HG02610 (cell line): ENCODE measurements around the gene NFATC3.
"Not testable (repeated sequence)": the region's sequence is repeated elsewhere in the genome, so short reads cannot be mapped to it uniquely, and the experiment has no call there.

ENCODE experiments used
- ATAC-seq: cut with Tn5 transposase; IDR thresholded peaks from one replicate; pipeline ENCODE4 v1.9.1; 2021; ENCODE audit warnings: mild to moderate bottlenecking, moderate library complexity; ENCODE audit not compliant: unreplicated experiment

Gene NFATC3

DNA sequence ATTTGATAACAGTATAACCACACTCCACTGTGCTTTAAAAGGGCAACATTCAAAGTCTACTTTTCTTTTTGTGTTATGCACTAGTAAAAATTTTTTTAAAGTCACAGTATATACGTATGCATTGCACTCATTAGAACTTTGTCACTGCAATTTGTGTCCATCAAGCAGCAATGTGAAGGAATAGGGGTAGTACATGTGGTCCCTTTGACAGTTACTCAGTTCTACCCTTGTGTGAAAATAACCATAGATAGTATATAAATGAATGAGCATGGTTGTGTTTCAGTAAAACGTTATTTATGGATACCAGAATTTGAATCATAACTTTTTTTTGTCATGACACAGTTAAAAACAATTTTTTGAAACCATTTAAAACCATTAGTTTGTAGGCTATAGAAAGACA, 30.7 kb downstream of the NFATC3 start:
- no peak for ATAC-seq

DNA sequence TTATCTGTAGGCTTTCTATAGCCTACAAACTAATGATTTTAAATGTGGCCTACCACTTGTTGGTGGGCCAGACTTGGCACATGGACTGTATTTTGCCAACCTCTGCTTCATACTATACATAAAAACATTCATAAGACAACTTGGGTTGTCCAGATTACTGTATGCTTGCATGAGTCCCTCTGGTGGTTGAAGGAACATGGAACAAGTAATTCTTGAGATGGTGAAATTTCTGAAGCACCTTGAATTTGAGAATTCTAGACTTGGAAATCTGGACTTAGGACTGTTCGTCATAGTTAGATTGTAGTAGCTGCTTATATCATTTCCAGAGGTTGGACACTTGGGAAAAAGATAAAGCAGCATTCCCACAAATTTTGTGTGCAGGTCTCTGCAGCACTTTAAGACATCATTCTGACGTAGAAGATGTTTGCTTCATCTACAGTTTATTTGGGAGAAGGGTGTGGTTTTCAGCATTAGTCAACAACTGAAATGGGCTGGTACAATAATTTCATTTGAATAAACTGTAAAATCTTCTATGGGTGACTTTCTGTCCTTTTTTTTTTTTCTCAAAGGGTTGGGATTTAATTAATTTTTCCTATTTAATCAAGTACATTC, 31.2 kb downstream of the NFATC3 start:
- ATAC-seq, result no peak

GRCh38 chr16:68117884-68118283, 32.7 kb downstream of the NFATC3 start:
- no peak for ATAC-seq

- peak; percentile 67 for ATAC-seq
Measured at GRCh38 chr16:68118954-68119353, 33.8 kb downstream of the NFATC3 start.

- not testable (repeated sequence) for ATAC-seq
Measured at GRCh38 chr16:68120496-68120895, 35.3 kb downstream of the NFATC3 start.

- ATAC-seq, result no peak
Measured at GRCh38 chr16:68126395-68126794, 41.2 kb downstream of the NFATC3 start.

DNA sequence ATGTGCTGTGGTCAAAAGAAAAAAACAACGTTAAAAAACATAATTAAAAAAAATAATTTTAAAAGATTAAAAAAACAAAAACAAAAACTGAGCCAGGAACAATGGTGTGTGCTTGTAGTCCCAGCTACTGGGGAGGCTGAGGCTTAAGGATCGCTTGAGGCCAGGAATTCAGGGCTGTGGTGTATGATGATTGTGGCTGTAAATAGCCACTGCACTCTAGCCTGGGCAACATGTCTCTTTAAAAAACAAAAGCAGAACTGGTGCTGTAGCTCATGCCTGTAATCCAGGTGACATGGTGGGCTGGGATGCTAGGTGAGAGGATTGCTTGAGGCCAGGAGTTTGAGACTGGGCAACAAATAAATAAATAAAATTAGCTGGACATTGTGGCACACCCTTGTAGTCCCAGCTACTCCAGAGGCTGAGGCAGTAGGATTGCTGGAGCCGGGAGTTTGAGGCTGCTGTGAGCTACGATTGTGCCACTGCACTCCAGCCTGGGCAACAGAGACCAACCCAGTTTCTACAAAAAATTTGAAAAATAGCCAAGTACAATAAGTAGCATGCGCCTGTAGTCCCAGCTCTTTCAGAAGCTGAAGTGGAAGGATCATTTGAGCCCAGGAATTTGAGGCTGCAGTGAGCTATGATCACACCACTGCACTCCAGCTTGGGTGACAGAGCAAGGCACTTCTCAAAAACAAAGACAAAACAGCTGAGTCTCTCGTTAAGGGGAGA, 43.6 kb downstream of the NFATC3 start:
- ATAC-seq, result no peak

DNA sequence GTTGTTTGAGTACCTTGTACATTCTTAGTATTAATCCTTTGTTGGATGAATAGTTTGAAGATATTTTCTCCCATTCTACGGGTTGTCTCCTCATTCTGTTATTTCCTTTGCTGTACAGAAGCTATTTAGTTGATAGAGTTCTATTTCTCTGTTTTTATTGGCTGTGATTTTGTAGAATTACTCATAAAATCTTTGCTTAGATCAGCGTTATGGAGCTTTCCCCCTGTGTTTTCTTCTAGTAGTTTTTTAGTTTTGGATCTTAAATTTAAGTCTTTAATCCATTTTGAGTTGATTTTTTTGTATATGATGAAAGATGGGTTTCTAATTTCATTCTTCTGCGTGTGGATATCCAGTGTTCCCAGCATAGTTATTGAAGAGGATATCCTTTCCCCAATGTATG, 45.4 kb downstream of the NFATC3 start:
- ATAC-seq, result no peak

- no peak for ATAC-seq
Measured at GRCh38 chr16:68131813-68132706, 46.9 kb downstream of the NFATC3 start.

GRCh38 chr16:68133000-68133399, 47.8 kb downstream of the NFATC3 start:
- ATAC-seq, result not testable (repeated sequence)

GRCh38 chr16:68134644-68135043, 49.5 kb downstream of the NFATC3 start:
- ATAC-seq, result no peak

GRCh38 chr16:68136515-68136914, 51.3 kb downstream of the NFATC3 start:
- ATAC-seq, result no peak

DNA sequence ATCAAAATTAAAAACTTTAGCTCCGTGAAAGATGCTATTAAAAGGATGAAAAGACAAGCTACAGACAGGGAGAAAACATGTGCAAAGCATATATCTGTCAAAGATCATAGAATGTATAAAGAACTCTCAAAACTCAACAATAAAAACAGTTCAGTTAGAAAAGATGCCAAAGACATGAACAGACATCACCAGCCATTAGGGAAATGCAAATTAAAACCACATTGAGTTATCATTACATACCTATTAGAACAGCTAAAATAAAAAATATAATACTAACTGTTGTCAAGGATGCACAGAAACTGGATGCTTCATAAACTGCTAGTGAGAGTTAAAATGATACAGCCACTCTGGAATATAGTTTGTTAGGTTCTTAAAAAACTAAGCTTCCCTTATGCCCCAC, 58.8 kb downstream of the NFATC3 start:
- ATAC-seq, result no peak

- ATAC-seq, result no peak
Measured at GRCh38 chr16:68146585-68146984, 61.4 kb downstream of the NFATC3 start.

GRCh38 chr16:68147444-68147843, 62.3 kb downstream of the NFATC3 start:
- ATAC-seq, result no peak

DNA sequence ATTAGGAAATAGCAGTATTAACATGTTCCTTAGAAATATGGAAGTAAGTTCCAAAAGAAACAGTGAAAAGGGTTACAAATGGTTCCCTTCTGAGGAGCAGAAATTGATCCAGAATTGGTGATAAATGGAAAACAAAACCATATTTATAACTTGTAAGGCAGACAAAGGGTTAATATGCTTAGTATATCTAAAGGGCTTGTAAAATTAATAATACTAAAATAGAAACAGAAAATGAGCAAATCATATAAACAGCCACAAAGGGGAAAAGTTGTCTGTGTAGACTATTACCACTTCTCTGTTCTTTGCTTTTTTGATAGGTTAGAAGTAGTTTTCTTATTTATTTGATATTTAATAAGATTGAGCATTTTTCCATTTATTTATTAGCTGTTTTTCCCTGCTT, 64.4 kb downstream of the NFATC3 start:
- no peak for ATAC-seq

DNA sequence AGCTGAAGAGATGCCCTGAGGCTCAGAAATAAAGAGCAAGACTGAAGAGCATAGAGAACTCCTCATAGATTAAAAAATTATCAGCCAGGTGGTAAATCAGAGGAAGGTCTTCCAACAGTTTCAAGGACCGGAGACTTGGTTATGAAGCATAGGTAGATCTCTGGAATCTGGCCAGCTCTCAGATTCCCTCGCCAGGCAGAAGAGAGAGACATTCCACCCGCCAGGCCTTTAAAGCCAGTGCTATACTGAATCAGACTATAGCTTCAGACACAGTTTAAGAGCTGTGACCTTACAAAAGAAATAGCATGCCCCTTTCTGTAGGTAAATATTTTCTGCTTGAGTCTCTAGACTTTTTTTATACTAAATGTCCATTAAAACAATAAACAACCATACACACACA, 70.3 kb downstream of the NFATC3 start:
- ATAC-seq, result no peak

DNA sequence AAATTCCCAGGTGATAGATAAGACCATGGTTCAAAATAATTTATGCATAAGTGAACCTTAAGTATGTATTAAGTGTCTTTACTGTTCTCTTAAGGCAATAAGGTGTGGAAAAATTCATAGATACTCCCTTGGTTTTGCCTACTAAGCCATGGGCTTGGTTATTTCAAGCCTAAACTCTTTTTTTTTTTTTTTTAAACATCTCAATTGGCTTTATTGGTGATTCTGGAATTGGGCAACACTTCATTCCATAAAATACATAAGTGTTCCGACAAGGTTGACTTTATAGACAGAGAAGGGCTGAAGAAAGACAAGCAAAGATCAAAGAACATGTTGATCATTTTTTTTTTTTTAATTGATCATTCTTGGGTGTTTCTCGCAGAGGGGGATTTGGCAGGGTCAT, 77.2 kb downstream of the NFATC3 start:
- ATAC-seq, result no peak

DNA sequence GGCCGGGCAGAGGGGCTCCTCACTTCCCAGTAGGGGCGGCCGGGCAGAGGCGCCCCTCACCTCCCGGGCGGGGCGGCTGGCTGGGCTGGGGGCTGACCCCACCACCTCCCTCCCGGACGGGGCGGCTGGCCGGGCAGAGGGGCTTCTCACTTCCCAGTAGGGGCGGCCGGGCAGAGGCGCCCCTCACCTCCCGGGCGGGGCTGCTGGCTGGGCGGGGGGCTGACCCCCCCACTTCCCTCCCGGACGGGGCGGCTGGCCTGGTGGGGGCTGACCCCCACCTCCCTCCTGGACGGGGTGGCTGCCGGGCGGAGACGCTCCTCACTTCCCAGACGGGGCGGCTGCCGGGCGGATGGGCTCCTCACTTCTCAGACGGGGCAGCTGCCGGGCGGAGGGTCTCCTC, 78.1 kb downstream of the NFATC3 start:
- not testable (repeated sequence) for ATAC-seq

DNA sequence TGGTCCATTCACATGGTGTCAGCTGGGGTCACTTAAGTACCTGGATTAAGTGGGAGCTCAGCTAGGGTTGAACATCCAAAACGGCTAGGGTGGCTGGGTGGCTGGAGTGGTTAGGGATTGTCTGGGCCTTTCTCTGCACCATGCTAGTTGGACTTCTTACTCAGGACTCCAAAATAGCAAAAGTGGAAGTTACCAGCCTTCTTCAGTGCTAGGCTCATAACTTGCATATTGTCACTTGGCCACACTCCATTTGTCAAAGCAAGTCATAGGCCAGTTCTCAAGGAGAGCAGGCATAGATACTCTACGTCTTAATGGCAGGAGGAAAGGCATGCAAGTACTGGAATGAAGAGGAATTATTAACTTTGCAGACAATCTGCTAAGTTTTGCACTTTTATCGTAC, 81.1 kb downstream of the NFATC3 start:
- ATAC-seq, result no peak

DNA sequence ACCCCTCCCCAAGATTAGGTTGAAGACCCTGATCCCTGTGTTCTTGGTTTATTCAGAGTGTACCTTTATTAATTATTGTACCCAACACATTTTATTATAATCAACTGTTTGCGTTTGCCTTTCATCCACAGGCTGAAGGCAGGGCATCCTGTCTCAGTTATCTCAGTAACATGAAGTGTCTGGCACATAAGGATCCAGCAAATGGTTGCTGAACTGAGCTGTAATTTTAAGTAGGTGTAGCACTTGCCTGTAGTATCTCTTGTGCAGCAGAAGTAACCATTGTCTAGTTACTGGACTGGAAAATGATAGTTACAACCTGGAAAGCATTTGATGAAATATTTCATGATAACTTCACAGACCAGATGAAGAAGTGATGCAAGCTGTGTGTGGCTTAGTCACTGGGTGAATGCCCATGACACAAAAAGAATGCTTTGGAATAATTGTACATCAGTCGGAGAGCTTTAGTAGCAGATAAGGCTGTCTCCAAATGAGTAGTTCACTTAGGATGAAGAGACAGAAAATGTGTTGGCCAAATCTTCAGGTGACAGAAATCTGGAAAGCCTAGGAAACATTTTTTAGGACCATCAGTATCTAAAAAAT, 94.1 kb downstream of the NFATC3 start:
- ATAC-seq, result no peak
